ENCODE data around the gene FXYD6. TPM values are rescaled to one million over a fixed set of nuclear protein-coding genes. Genes with fewer than 3 reads are reported as not detected.

Gene FXYD6
- total and polyA plus RNA-seq, 4 donors: 37.0 to 70.0 (median 43.9) TPM

- Histone ChIP-seq H3K4me1 (ENCODE audit: control insufficient read depth in 5 of 5, insufficient read depth in 5 of 5, low read length in 5 of 5) (peaks cover 0 to 12% (median 0%) of the 10 kb centered on the region in 5 donors), H3K4me3 (no peak within 1 kb of the TSS), H3K36me3 (ENCODE audit: control insufficient read depth in 4 of 4, insufficient read depth in 4 of 4, low read length in 4 of 4) (no peaks in the 10 kb centered on the region), H3K9ac (ENCODE audit: insufficient read depth in 1 of 2, low read length in 2 of 2) (no peak within 1 kb of the TSS), H3K9me3 (ENCODE audit: control insufficient read depth in 4 of 4, insufficient read depth in 3 of 4, low read length in 3 of 4) (no peaks in the 10 kb centered on the region), H3K27me3 (ENCODE audit: control insufficient read depth in 3 of 3, insufficient read depth in 3 of 3, low read length in 2 of 3) (peaks cover 0 to 77% (median 32%) of the 10 kb centered on the region in 3 donors), H3K27ac (ENCODE audit: low read depth in 1 of 2, low read length in 1 of 2) (no peak within 1 kb of the TSS)
- DNase-seq (no peak), ATAC-seq (ENCODE audit: insufficient read depth, low FRiP score) (peak; percentile 54)
- 5 to 13% methylated on average over 36 to 66 of the region's 66 CpGs for WGBS, 2 donors
- TF ChIP-seq CTCF (IDR thresholded peaks at IDR 0.05; ENCODE audit: control extremely low read depth, extremely low read depth): no peak
Measured at GRCh38 chr11:117796872-117797529, 79.5 kb downstream of the FXYD6 start, which contains the start of gene DSCAML1. Gene DSCAML1 (minus strand): TSS chr11:117797216. CDS start chr11:117797079, 137 bp downstream.

- Histone ChIP-seq H3K36me3 (ENCODE audit: control insufficient read depth in 4 of 4, insufficient read depth in 4 of 4, low read length in 4 of 4) (no peaks in the 10 kb centered on the region), H3K4me1 (ENCODE audit: control insufficient read depth in 5 of 5, insufficient read depth in 5 of 5, low read length in 5 of 5) (peaks cover 0 to 12% (median 0%) of the 10 kb centered on the region in 5 donors), H3K4me3 (no peak overlapping the region), H3K9me3 (ENCODE audit: control insufficient read depth in 4 of 4, insufficient read depth in 3 of 4, low read length in 3 of 4) (no peaks in the 10 kb centered on the region), H3K27me3 (ENCODE audit: control insufficient read depth in 3 of 3, insufficient read depth in 3 of 3, low read length in 2 of 3) (peaks cover 0 to 74% (median 32%) of the 10 kb centered on the region in 3 donors), H3K9ac (ENCODE audit: insufficient read depth in 1 of 2, low read length in 2 of 2) (no peak overlapping the region), H3K27ac (ENCODE audit: low read depth in 1 of 2, low read length in 1 of 2) (no peak overlapping the region)
- DNase-seq (no peak), ATAC-seq (ENCODE audit: insufficient read depth, low FRiP score) (no peak)
- no peak for TF ChIP-seq CTCF (IDR thresholded peaks at IDR 0.05; ENCODE audit: control extremely low read depth, extremely low read depth)
- WGBS, 2 donors: 2 to 5% methylated on average over 35 of the region's 35 CpGs
Measured at GRCh38 chr11:117796456-117796871, 80.0 kb downstream of the FXYD6 start.

- no peak for ATAC-seq (ENCODE audit: insufficient read depth, low FRiP score)
- Histone ChIP-seq H3K4me3 (no peak overlapping the region), H3K9ac (ENCODE audit: insufficient read depth in 1 of 2, low read length in 2 of 2) (no peak overlapping the region), H3K4me1 (ENCODE audit: control insufficient read depth in 5 of 5, insufficient read depth in 5 of 5, low read length in 5 of 5) (peaks cover 0 to 12% (median under 1%) of the 10 kb centered on the region in 5 donors), H3K27ac (ENCODE audit: low read depth in 1 of 2, low read length in 1 of 2) (no peak overlapping the region), H3K36me3 (ENCODE audit: control insufficient read depth in 4 of 4, insufficient read depth in 4 of 4, low read length in 4 of 4) (no peaks in the 10 kb centered on the region), H3K9me3 (ENCODE audit: control insufficient read depth in 4 of 4, insufficient read depth in 3 of 4, low read length in 3 of 4) (no peaks in the 10 kb centered on the region), H3K27me3 (ENCODE audit: control insufficient read depth in 3 of 3, insufficient read depth in 3 of 3, low read length in 2 of 3) (peaks cover 0 to 76% (median 32%) of the 10 kb centered on the region in 3 donors)
- 7% methylated on average over 52 to 53 of the region's 53 CpGs for WGBS, 2 donors
- TF ChIP-seq CTCF (IDR thresholded peaks at IDR 0.05; ENCODE audit: control extremely low read depth, extremely low read depth): no peak
- no peak for DNase-seq
Measured at GRCh38 chr11:117795638-117796455, 80.6 kb downstream of the FXYD6 start.
